Femur (tissue), 1 donor: ENCODE measurements around the gene PSMG4.

Source experiments
- DNase-seq: peaks from one replicate; pipeline ENCODE4 v3.0.0-alpha.2; 2017

Gene PSMG4

GRCh38 chr6:3258720-3259490, at the start of gene PSMG4:
Gene PSMG4, plus strand, starts transcription at chr6:3258947. Its CDS starts 76 bp downstream, at chr6:3259023.
- peak; percentile 97 for DNase-seq

- peak; percentile 84 for DNase-seq
These were observed 49.4 kb upstream of the PSMG4 start for GRCh38 chr6:3209114-3210023.

- DNase-seq, result no peak
These were observed 48.6 kb upstream of the PSMG4 start for GRCh38 chr6:3210024-3210610.

GRCh38 chr6:3211681-3212080, 47.1 kb upstream of the PSMG4 start:
- DNase-seq, result no peak

GRCh38 chr6:3212261-3212660, 46.5 kb upstream of the PSMG4 start:
- no peak for DNase-seq

GRCh38 chr6:3213334-3213695, 45.4 kb upstream of the PSMG4 start:
- no peak for DNase-seq

GRCh38 chr6:3214898-3215297, 43.8 kb upstream of the PSMG4 start:
- DNase-seq, result no peak

- no peak for DNase-seq
These were observed 41.5 kb upstream of the PSMG4 start for GRCh38 chr6:3217286-3217685.

GRCh38 chr6:3218266-3218665, 40.5 kb upstream of the PSMG4 start:
- no peak for DNase-seq

- no peak for DNase-seq
These were observed 38.4 kb upstream of the PSMG4 start for GRCh38 chr6:3220366-3220765.

GRCh38 chr6:3221578-3221977, 37.2 kb upstream of the PSMG4 start:
- DNase-seq, result no peak

GRCh38 chr6:3222506-3223038, 36.2 kb upstream of the PSMG4 start:
- DNase-seq, result no peak

GRCh38 chr6:3226042-3226441, 32.7 kb upstream of the PSMG4 start:
- no peak for DNase-seq

- DNase-seq, result peak; percentile 75
These were observed 32.0 kb upstream of the PSMG4 start for GRCh38 chr6:3226481-3227362.

GRCh38 chr6:3227363-3228045, 31.2 kb upstream of the PSMG4 start, which contains the start of gene TUBB2B:
Gene TUBB2B, minus strand, starts transcription at chr6:3227653. Its CDS starts 110 bp downstream, at chr6:3227543.
- peak; percentile 88 for DNase-seq

GRCh38 chr6:3228046-3228671, 30.6 kb upstream of the PSMG4 start:
- no peak for DNase-seq

GRCh38 chr6:3228771-3229565, 29.8 kb upstream of the PSMG4 start:
- no peak for DNase-seq

GRCh38 chr6:3229566-3230178, 29.1 kb upstream of the PSMG4 start:
- DNase-seq, result no peak

GRCh38 chr6:3230256-3230882, 28.4 kb upstream of the PSMG4 start:
- no peak for DNase-seq
